BLaER1 (cell line): ENCODE measurements around the gene HS3ST2.
"Not testable (repeated sequence)": the region's sequence is repeated elsewhere in the genome, so short reads cannot be mapped to it uniquely, and the experiment has no call there.

Experiments used
- H3K27ac ChIP-seq: shearing (Covaris generic); formaldehyde crosslinking; 2 replicates; pipeline ENCODE4 v1.8.1; 2022
- H3K27me3 ChIP-seq: shearing (Covaris generic); formaldehyde crosslinking; 2 replicates; pipeline ENCODE4 v1.8.1; 2022
- H3K36me3 ChIP-seq: shearing (Covaris generic); formaldehyde crosslinking; 2 replicates; pipeline ENCODE4 v1.8.1; 2022
- H3K4me1 ChIP-seq: shearing (Covaris generic); formaldehyde crosslinking; 2 replicates; pipeline ENCODE4 v1.8.1; 2022
- H3K4me2 ChIP-seq: shearing (Covaris generic); formaldehyde crosslinking; 2 replicates; pipeline ENCODE4 v1.8.1; 2022
- H3K4me3 ChIP-seq: shearing (Covaris generic); formaldehyde crosslinking; 2 replicates; pipeline ENCODE4 v1.8.1; 2022
- H3K9ac ChIP-seq: shearing (Covaris generic); formaldehyde crosslinking; 2 replicates; pipeline ENCODE4 v1.8.1; 2022
- H3K9me3 ChIP-seq: shearing (Covaris generic); formaldehyde crosslinking; 2 replicates; pipeline ENCODE4 v1.8.1; 2022
- H4K20me1 ChIP-seq: shearing (Covaris generic); formaldehyde crosslinking; 2 replicates; pipeline ENCODE4 v1.8.1; 2022
- Cebpa-rat ChIP-seq: shearing (Covaris generic); IDR thresholded peaks from 2 replicates; pipeline ENCODE4 v1.8.1; 2022

Gene HS3ST2

GRCh38 chr16:22926105-22926751 lies 112.3 kb downstream of the HS3ST2 start:
- Histone ChIP-seq H4K20me1 (no peaks in the 10 kb centered on the region), H3K9ac (no peak overlapping the region), H3K9me3 (no peaks in the 10 kb centered on the region), H3K27me3 (no peaks in the 10 kb centered on the region), H3K4me1 (no peaks in the 10 kb centered on the region), H3K4me2 (no peak overlapping the region), H3K36me3 (no peaks in the 10 kb centered on the region), H3K4me3 (no peak overlapping the region), H3K27ac (no peak overlapping the region)
- no peak for TF ChIP-seq Cebpa-rat

- Histone ChIP-seq H4K20me1 (no peaks in the 10 kb centered on the region), H3K9ac (no peak overlapping the region), H3K9me3 (no peaks in the 10 kb centered on the region), H3K27me3 (no peaks in the 10 kb centered on the region), H3K4me1 (peaks cover 4% of the 10 kb centered on the region), H3K4me3 (no peak overlapping the region), H3K4me2 (no peak overlapping the region), H3K36me3 (no peaks in the 10 kb centered on the region), H3K27ac (no peak overlapping the region)
- no peak for TF ChIP-seq Cebpa-rat
Observed at GRCh38 chr16:22927306-22927705, 113.3 kb downstream of the HS3ST2 start.

- H3K27me3 ChIP-seq: no peaks in the 10 kb centered on the region
- no peaks in the 10 kb centered on the region for H3K36me3 ChIP-seq
- no peak for TF ChIP-seq Cebpa-rat
- no peak overlapping the region for H3K4me2 ChIP-seq
- H3K4me1 ChIP-seq: peaks cover 21% of the 10 kb centered on the region
- H3K4me3 ChIP-seq: no peak overlapping the region
- no peak overlapping the region for H3K27ac ChIP-seq
- no peaks in the 10 kb centered on the region for H4K20me1 ChIP-seq
- H3K9me3 ChIP-seq: no peaks in the 10 kb centered on the region
- no peak overlapping the region for H3K9ac ChIP-seq
Observed at GRCh38 chr16:22928882-22929435, 115.0 kb downstream of the HS3ST2 start.

- no peak for TF ChIP-seq Cebpa-rat
Observed at GRCh38 chr16:22929461-22929860, 115.5 kb downstream of the HS3ST2 start.

GRCh38 chr16:22932032-22932771 lies 118.2 kb downstream of the HS3ST2 start:
- Histone ChIP-seq H3K27me3 (no peaks in the 10 kb centered on the region), H3K4me3 (no peak overlapping the region), H3K4me1 (peaks cover 21% of the 10 kb centered on the region), H3K36me3 (no peaks in the 10 kb centered on the region), H3K9ac (no peak overlapping the region), H3K9me3 (no peaks in the 10 kb centered on the region), H4K20me1 (no peaks in the 10 kb centered on the region), H3K27ac (no peak overlapping the region), H3K4me2 (peak overlapping the region; percentile 84; the same call in 1 of the 2 replicates)
- TF ChIP-seq Cebpa-rat: no peak

More at GRCh38 chr16:22929461-22929860, 115.5 kb downstream of the HS3ST2 start:
- Histone ChIP-seq H3K27ac (no peak overlapping the region), H3K4me3 (no peak overlapping the region), H3K9me3 (no peaks in the 10 kb centered on the region), H3K4me1 (peaks cover 21% of the 10 kb centered on the region), H3K36me3 (no peaks in the 10 kb centered on the region), H3K27me3 (no peaks in the 10 kb centered on the region), H3K4me2 (no peak overlapping the region), H3K9ac (no peak overlapping the region), H4K20me1 (no peaks in the 10 kb centered on the region)

- H3K9me3 ChIP-seq: no peaks in the 10 kb centered on the region
- no peak overlapping the region for H3K4me3 ChIP-seq
- no peaks in the 10 kb centered on the region for H4K20me1 ChIP-seq
- peaks cover 21% of the 10 kb centered on the region for H3K4me1 ChIP-seq
- peak overlapping the region; percentile 52; the same call in 1 of the 2 replicates for H3K9ac ChIP-seq
- no peaks in the 10 kb centered on the region for H3K27me3 ChIP-seq
- peak overlapping the region; percentile 84 for H3K4me2 ChIP-seq
- H3K27ac ChIP-seq: peak overlapping the region; percentile 62
- no peaks in the 10 kb centered on the region for H3K36me3 ChIP-seq
- no peak for TF ChIP-seq Cebpa-rat
Observed at GRCh38 chr16:22933173-22933572, 119.2 kb downstream of the HS3ST2 start.

GRCh38 chr16:22934786-22935185 lies 120.8 kb downstream of the HS3ST2 start:
- TF ChIP-seq Cebpa-rat: no peak
- Histone ChIP-seq H3K9me3 (no peaks in the 10 kb centered on the region), H3K4me1 (peaks cover 21% of the 10 kb centered on the region), H3K9ac (no peak overlapping the region), H3K36me3 (no peaks in the 10 kb centered on the region), H4K20me1 (no peaks in the 10 kb centered on the region), H3K27ac (no peak overlapping the region), H3K4me3 (no peak overlapping the region), H3K27me3 (no peaks in the 10 kb centered on the region), H3K4me2 (no peak overlapping the region)

- Histone ChIP-seq H3K4me3 (no peak overlapping the region), H3K4me2 (no peak overlapping the region), H3K9ac (no peak overlapping the region), H3K9me3 (no peaks in the 10 kb centered on the region), H3K4me1 (peaks cover 22% of the 10 kb centered on the region), H3K36me3 (no peaks in the 10 kb centered on the region), H4K20me1 (no peaks in the 10 kb centered on the region), H3K27me3 (no peaks in the 10 kb centered on the region), H3K27ac (no peak overlapping the region)
- TF ChIP-seq Cebpa-rat: peak; percentile 81; the same call in 1 of the 2 replicates
Observed at GRCh38 chr16:22937169-22937568, 123.2 kb downstream of the HS3ST2 start.

- H3K4me2 ChIP-seq: no peak overlapping the region
- H3K9me3 ChIP-seq: no peaks in the 10 kb centered on the region
- H3K9ac ChIP-seq: no peak overlapping the region
- TF ChIP-seq Cebpa-rat: no peak
- H3K27ac ChIP-seq: no peak overlapping the region
- H3K27me3 ChIP-seq: no peaks in the 10 kb centered on the region
- H3K4me3 ChIP-seq: no peak overlapping the region
- no peaks in the 10 kb centered on the region for H3K36me3 ChIP-seq
- H4K20me1 ChIP-seq: no peaks in the 10 kb centered on the region
- peaks cover 7% of the 10 kb centered on the region for H3K4me1 ChIP-seq
Observed at GRCh38 chr16:22938647-22939046, 124.7 kb downstream of the HS3ST2 start.

GRCh38 chr16:22939744-22940363 lies 125.9 kb downstream of the HS3ST2 start:
- not testable (repeated sequence) for H3K9ac ChIP-seq, H3K27me3 ChIP-seq, H3K4me3 ChIP-seq, H3K36me3 ChIP-seq, H3K4me1 ChIP-seq, H3K9me3 ChIP-seq, H3K27ac ChIP-seq, H3K4me2 ChIP-seq, H4K20me1 ChIP-seq
